Esophagus muscularis mucosa (tissue), 4 donors: Measurements from ENCODE around the gene ZBTB34. TPM values are rescaled to one million over a fixed set of nuclear protein-coding genes. Genes with fewer than 3 reads are reported as not detected.

Experiments
- DNase-seq: peaks from one replicate; pipeline ENCODE4 v3.0.0-alpha.2; 2017; ENCODE audit errors: extremely low spot score
- H3K27ac ChIP-seq, 4 donors: fragments of 200-600 bp; sonication (generic); replicated peaks in 1 of 4; 1 replicate in 3 of 4; 2 replicates in 1 of 4; pipeline ENCODE4 v1.5.1; 2016 to 2019; ENCODE audit warnings: mild to moderate bottlenecking in 1 of 4
- H3K27me3 ChIP-seq, 4 donors: fragments of 200-600 bp; sonication (generic); one replicate each; pipeline versions ENCODE4 v1.5.1 to v1.6.0; 2016 to 2019
- H3K36me3 ChIP-seq, 4 donors: fragments of 200-600 bp; sonication (generic); one replicate each; pipeline ENCODE4 v1.5.1; 2016 to 2019
- H3K4me1 ChIP-seq, 4 donors: fragments of 200-600 bp; sonication (generic); one replicate each; pipeline ENCODE4 v1.5.1; 2016 to 2019
- H3K4me3 ChIP-seq, 4 donors: fragments of 200-600 bp; sonication (generic); 1 replicate in 2 of 4; 2 replicates in 2 of 4; pipeline ENCODE4 v1.5.1; 2016 to 2019; ENCODE audit warnings: mild to moderate bottlenecking in 4 of 4, moderate library complexity in 1 of 4
- H3K9me3 ChIP-seq, 4 donors: fragments of 200-600 bp; sonication (generic); 1 replicate in 3 of 4; 2 replicates in 1 of 4; pipeline ENCODE4 v1.5.1; 2016 to 2019
- EP300 ChIP-seq: sonication (generic); formaldehyde crosslinking; IDR thresholded peaks from one replicate; pipeline ENCODE4 v1.6.1; 2017; ENCODE audit warnings: antibody characterized with exemption
- POLR2A ChIP-seq: fragments of 450-650 bp; IDR thresholded peaks from one replicate; pipeline ENCODE4 v1.6.1; 2017; ENCODE audit warnings: antibody characterized with exemption, moderate library complexity, mild to moderate bottlenecking, low read depth
- POLR2AphosphoS5 ChIP-seq, 2 donors: sonication (generic); formaldehyde crosslinking; IDR thresholded peaks; one replicate each; pipeline ENCODE4 v1.6.1; 2017; ENCODE audit warnings: antibody characterized with exemption in 2 of 2
- WGBS: methylation state at CpG from one replicate; pipeline ENCODE4 v1.1.5; 2018; 5-methylcytosine and 5-hydroxymethylcytosine counted together
- intact Hi-C: fragments of 100-400 bp; cut with DNase I; formaldehyde crosslinking; loops from one replicate; pipeline ENCODE4 v1.15.1; 2023
- total RNA-seq, 4 donors: library from RNA; depleted of rRNA; stranded (reverse); fragments of >200 nt; gene quantifications; one replicate each; pipeline versions ENCODE4 v1.1.0 to v1.2.1, GENCODE V29; 2016
- TF ChIP-seq, protein P1 (sequence below), 3 experiments: fragments of 200-600 bp in 2 of 3; fragments of 450-650 bp in 1 of 3; sonication (generic) in 2 of 3; IDR thresholded peaks; one replicate each; pipeline ENCODE4 v1.5.1; 2017 to 2019; ENCODE audit warnings: antibody characterized with exemption in 3 of 3, mild to moderate bottlenecking in 2 of 3, moderate library complexity in 1 of 3

Gene ZBTB34
- total RNA-seq, 4 donors from 2014 or later = 10.4 to 16.8 (median 12.6) TPM

GRCh38 chr9:126853667-126854066 is 6.8 kb upstream of the ZBTB34 start:
- H3K27me3 ChIP-seq = peaks cover 0 to 15% (median 0%) of the 10 kb centered on the region in 4 donors
- TF ChIP-seq POLR2AphosphoS5 (IDR thresholded peaks at IDR 0.05) (no peak), EP300 (no peak), POLR2A (no peak)
- TF ChIP-seq, protein P1, sequence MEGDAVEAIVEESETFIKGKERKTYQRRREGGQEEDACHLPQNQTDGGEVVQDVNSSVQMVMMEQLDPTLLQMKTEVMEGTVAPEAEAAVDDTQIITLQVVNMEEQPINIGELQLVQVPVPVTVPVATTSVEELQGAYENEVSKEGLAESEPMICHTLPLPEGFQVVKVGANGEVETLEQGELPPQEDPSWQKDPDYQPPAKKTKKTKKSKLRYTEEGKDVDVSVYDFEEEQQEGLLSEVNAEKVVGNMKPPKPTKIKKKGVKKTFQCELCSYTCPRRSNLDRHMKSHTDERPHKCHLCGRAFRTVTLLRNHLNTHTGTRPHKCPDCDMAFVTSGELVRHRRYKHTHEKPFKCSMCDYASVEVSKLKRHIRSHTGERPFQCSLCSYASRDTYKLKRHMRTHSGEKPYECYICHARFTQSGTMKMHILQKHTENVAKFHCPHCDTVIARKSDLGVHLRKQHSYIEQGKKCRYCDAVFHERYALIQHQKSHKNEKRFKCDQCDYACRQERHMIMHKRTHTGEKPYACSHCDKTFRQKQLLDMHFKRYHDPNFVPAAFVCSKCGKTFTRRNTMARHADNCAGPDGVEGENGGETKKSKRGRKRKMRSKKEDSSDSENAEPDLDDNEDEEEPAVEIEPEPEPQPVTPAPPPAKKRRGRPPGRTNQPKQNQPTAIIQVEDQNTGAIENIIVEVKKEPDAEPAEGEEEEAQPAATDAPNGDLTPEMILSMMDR (IDR thresholded peaks at IDR 0.05) = no peak
- no peak for DNase-seq
- H3K27ac ChIP-seq = no peak overlapping the region
- no peak overlapping the region for H3K4me3 ChIP-seq
- H3K36me3 ChIP-seq = no peaks in the 10 kb centered on the region
- no peaks in the 10 kb centered on the region for H3K9me3 ChIP-seq
- 80% methylated on average over 5 of the region's 5 CpGs for WGBS
- H3K4me1 ChIP-seq = no peaks in the 10 kb centered on the region
- intact Hi-C loops = no loop called here

GRCh38 chr9:126854734-126855133 is 5.7 kb upstream of the ZBTB34 start:
- H3K4me1 ChIP-seq = peaks cover 2 to 4% (median 3%) of the 10 kb centered on the region in 4 donors
- no peak overlapping the region for H3K27ac ChIP-seq
- no peaks in the 10 kb centered on the region for H3K9me3 ChIP-seq
- peaks cover 0 to 15% (median 0%) of the 10 kb centered on the region in 4 donors for H3K27me3 ChIP-seq
- 54% methylated on average over 7 of the region's 7 CpGs for WGBS
- no peak for DNase-seq
- no peak for TF ChIP-seq POLR2AphosphoS5 (IDR thresholded peaks at IDR 0.05)
- no peak for TF ChIP-seq POLR2A
- TF ChIP-seq, protein P1 (IDR thresholded peaks at IDR 0.05) = no peak
- TF ChIP-seq EP300 = no peak
- no peak overlapping the region for H3K4me3 ChIP-seq
- no peaks in the 10 kb centered on the region for H3K36me3 ChIP-seq
- intact Hi-C loops = no loop called here

GRCh38 chr9:126856326-126856877 is 4.0 kb upstream of the ZBTB34 start:
- 87% methylated on average over 6 of the region's 6 CpGs for WGBS
- peaks cover 9 to 13% (median 11%) of the 10 kb centered on the region in 4 donors for H3K4me1 ChIP-seq
- H3K9me3 ChIP-seq = no peaks in the 10 kb centered on the region
- intact Hi-C loops = no loop called here
- DNase-seq = no peak
- no peak overlapping the region for H3K4me3 ChIP-seq
- no peak for TF ChIP-seq POLR2A
- peaks cover 0 to 15% (median 0%) of the 10 kb centered on the region in 4 donors for H3K27me3 ChIP-seq
- no peaks in the 10 kb centered on the region for H3K36me3 ChIP-seq
- no peak overlapping the region for H3K27ac ChIP-seq

DNA sequence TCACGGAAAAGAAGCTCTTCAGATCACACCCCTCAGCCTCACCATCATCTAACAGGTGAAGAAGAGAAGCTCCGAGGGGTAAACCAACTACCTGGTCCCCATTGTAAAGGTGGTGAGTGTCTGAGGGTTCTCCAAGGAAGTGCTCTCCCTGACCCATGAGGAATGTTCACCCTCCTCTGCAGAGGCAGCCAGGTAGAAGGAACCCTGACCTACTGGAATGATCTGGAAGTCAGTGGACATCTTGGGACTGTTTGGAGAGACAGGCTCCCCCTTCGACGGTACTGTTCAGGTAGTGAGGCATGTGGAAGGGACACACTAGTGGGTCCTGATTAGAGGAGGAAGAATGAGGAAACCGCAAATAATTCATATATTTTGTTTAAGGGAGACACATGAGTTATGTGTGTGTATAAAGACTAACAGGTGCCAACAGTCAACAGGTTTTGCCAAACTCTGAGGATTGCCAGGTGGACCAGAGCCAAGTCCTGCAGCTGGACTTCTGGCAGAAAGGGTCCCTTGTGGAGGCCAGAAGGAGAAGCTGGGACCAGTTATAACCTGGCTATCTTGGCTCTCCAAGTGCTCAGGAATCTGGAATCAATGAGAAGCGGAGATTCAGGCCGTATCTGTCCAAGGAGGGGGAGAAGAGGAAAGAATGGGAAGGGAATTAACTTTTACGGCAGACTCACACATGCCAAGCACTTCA is 3.0 kb upstream of the ZBTB34 start:
- no peaks in the 10 kb centered on the region for H3K36me3 ChIP-seq
- H3K27ac ChIP-seq = no peak overlapping the region
- H3K9me3 ChIP-seq = no peaks in the 10 kb centered on the region
- TF ChIP-seq EP300 = no peak
- TF ChIP-seq, protein P1 (IDR thresholded peaks at IDR 0.05) = no peak
- TF ChIP-seq POLR2A = no peak
- TF ChIP-seq POLR2AphosphoS5 (IDR thresholded peaks at IDR 0.05) = no peak
- intact Hi-C loops = no loop called here
- peaks cover 19 to 23% (median 21%) of the 10 kb centered on the region in 4 donors for H3K4me1 ChIP-seq
- H3K27me3 ChIP-seq = peaks cover 0 to 13% (median 0%) of the 10 kb centered on the region in 4 donors
- no peak for DNase-seq
- no peak overlapping the region for H3K4me3 ChIP-seq
- 62% methylated on average over 8 of the region's 8 CpGs for WGBS

DNA sequence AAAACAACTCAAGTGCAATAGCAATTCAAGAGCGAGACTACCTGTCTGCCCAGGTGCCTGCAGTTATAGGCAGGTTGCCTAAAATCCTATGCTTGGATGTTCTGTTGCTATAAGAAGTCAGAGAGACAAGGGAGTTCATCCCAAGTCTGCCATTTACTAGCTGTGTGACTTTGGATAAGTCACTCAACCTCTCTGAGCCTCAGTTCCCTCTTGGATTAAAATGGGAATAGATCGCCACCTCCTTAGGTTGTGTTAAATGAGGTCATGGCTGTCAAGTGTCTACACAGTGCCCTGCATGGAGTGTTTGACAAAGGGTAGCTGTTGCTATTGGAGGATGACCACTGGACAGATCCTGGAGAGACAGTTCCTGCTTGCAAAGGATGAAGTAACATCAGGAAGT is 1.3 kb upstream of the ZBTB34 start:
- Histone ChIP-seq H3K36me3 (peaks cover 0 to 5% (median 0%) of the 10 kb centered on the region in 4 donors), H3K27ac (no peak overlapping the region), H3K9me3 (no peaks in the 10 kb centered on the region), H3K4me1 (peaks cover 28 to 40% (median 35%) of the 10 kb centered on the region in 4 donors), H3K4me3 (no peak overlapping the region), H3K27me3 (no peaks in the 10 kb centered on the region)
- intact Hi-C loops = no loop called here
- DNase-seq = no peak
- no peak for TF ChIP-seq POLR2A
- TF ChIP-seq, protein P1 (IDR thresholded peaks at IDR 0.05) = no peak
- TF ChIP-seq EP300 = no peak
- TF ChIP-seq POLR2AphosphoS5 (IDR thresholded peaks at IDR 0.05) = no peak
- 87% methylated on average over 2 of the region's 2 CpGs for WGBS
